ENCODE data around the gene MYCBP. TPM values are rescaled to one million over a fixed set of nuclear protein-coding genes. Genes with fewer than 3 reads are reported as not detected.
A peak's percentile ranks its signal among the peaks of the same experiment; 100 is the strongest.
"Not testable (repeated sequence)": the region's sequence is repeated elsewhere in the genome, so short reads cannot be mapped to it uniquely, and the experiment has no call there.

The MYCBP gene
- total RNA-seq, 1 donor from 2014 or later: 6.0 TPM

DNA sequence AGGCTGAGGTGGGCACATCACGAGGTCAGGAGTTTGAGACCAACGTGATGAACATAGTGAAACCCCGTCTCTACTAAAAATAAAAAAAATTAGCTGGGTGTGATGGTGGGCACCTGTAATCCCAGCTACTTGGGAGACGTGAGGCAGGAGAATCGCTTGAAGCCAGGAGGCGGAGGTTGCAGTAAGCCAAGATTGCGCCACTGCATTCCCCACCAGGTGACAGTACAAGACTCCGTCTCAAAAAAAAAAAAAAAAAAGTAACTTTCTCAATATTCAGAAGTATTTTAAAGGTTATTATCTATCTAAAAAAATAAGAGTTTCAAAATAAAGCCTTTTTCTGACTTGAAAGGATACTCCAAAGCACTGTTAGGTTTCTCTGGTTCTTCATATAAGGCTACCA lies 5.9 kb downstream of the MYCBP start:
- DNase-seq (ENCODE audit: low read depth in 2 of 2): no peak

DNA sequence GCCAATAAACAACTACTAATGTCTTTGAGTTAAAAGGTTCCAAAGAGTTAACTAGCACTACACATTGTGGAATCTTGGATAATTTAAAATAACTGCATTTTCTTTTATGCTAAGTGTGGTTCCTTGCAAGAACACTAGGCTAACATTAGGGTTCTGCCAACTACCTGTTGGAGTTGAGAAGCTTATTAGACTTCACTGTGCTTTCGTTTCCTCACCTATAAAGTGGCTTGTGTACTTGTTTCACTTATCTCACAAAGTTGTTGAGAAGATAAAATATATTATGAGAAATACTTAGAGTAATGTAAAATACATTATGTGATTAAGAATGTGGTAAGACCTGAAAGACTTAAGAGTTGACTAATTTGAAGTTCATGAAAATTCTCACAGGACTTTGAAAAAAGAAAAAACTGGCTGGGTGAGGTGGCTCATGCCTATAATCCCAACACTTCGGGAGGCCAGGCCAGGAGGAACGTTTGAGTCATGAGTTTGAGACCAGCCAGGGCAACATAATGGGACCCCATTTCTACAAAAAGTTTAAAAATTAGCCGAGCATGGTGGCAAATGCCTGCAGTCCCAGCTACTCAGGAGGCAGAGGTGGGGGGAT lies 7.9 kb downstream of the MYCBP start:
- no peak for DNase-seq (ENCODE audit: low read depth in 2 of 2)

DNA sequence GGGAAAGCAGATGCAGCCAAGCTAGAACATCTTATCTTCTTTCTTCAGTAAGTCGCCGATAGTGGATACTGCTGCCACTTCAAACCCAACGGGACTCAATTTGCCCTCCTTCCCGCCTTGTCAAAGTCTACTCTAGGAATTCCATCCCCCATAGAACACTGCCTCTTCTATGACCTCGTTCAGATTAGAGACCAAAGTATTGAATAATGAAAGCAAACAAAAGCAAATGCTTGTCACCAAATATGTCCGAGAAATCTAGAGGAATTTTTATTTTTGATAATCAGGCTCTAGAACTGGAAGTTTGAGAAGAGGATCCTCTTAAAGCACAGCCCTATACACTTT lies 12.7 kb downstream of the MYCBP start:
- DNase-seq (ENCODE audit: low read depth in 2 of 2): peak in 1 of 2 donors; percentile 20

DNA sequence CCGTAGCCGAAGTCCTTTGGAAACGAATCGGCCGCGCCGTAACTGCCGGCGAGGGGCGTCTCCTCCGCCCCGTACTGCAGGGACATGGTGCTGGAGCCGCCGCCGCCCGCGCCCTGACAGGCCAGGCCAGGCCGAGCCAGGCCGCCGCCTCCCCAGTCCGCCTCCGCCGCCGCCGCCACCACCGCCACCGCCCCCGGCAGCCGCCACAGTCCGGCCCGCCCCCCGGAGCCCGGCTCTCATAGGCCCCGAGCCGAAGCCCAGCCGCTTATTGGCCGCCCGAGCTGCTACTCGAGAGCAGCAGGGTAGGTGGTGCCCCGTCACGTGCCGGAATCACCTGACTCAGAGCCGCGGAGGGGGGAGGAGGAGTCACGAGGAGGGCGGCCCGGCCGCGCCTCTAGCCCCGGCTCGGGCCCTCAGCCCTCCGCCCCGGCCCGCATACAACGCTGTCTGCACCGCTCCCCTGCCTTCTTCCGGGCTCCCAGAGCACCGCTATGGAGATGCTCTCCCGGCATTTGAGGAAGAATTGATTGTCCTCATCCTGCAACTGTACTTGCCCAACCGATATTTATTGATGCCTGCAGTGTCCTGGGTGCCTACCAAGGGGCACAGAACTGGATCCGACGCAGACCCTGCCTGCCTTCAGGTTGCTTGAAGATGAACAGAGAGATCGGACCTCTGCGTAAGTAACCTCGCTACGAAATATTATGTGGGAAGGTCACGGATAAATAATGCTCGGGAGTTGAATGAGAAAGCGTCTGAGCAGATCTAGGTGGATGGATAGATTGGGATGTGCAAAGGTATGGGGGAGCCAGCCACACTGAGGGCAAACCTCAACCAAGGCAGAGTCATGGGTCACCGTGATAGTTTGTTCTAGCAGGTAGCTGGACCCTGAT lies 13.3 kb downstream of the MYCBP start, which contains the start of gene RRAGC:
RRAGC (minus strand) TSS at position 212 of the 893 bp plus-strand sequence; CDS start at position 86, 126 bp downstream.
- peak; percentile 98 to 99 for DNase-seq (ENCODE audit: low read depth in 2 of 2)

DNA sequence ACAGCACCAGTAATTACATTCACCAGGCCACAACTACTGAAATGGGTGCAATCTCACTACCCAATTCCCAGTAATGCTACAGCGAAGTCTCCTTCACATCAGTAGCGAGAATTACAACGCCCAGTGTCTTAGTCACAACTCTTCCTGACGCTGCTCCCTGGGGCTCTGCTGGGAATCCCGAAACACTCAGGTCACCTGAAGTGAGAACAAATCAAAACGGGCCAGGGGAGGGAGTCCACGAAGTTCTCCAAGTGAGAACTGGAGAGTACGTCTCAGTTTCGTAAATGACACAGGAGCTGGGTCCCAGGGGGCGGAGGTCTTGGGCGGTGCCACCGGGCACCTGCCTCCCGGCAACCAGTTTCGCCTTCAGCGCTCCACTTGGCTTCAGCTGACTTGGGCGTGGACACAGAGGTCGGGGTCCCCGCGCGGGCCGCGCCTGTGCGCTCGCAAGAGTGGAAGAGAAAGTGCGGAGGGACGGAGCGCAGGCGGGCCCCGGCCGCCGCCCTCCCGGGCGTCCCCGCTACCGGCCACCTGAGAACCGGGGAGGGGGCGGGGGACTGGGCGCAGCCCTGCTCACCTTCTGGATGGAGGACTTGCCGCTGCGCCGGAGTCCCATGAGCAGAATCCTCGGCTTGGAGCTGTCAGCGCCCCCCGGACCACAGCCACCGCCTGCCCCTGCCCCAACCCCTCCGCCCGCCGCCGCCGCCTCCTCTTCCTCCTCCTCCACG lies 14.2 kb downstream of the MYCBP start:
- peak; percentile 51 to 71 for DNase-seq (ENCODE audit: low read depth in 2 of 2)

DNA sequence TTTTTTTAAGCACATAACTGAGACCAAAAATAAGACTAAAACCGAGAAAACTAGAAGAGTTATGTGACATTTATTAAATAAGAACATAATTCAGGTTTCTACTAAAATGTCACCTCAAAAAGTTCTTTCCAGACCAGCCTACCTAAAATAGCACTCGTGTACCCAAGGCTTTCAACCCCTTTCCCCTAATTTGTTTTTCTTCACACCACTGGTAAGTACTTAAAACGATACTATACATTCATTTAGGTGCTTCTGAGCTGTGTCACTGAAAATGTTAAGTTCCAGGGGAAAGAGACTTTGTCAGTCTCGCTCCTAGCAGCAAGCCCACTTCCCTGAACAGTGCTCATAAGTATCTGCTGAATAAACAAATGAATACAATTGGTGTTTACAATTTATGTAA lies 20.4 kb downstream of the MYCBP start:
- no peak for DNase-seq (ENCODE audit: low read depth in 2 of 2)

DNA sequence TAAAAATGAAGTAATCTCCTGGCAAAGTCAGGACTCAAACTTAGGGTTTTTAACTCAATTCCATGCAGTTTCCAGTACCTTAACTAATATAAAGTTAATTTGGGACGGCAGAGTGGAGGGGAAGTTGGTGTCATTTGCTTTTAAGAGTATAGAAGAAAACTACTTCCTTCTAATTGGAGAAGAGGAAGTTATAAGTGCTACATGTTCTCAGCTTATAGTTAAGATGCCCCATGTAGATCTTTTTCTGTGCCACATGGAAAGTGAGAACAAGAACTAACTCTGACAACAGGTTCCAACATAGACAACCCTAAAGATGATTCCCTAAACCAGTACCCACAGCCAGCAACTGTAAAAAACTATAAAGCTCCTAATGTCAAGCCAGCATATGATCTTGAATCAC lies 25.1 kb downstream of the MYCBP start:
- no peak for DNase-seq (ENCODE audit: low read depth in 2 of 2)

DNA sequence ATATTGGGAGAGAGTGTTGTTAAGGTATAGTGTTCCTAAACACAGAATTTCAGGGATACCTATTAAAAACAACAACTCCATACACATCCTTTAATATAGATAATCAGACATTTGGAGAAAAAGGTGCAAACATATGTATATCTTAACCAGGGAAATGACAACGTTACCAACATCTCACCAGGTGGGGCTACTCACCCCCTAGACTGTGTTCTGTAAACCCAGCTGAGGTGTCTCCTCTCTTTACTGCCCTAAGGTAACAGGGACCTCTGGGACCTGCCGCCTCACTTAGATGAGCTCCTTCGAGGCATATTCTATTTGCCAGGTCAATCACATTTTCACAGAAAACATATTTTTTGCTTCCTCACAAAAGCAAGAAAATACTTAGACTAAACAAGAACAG lies 26.9 kb downstream of the MYCBP start:
- no peak for DNase-seq (ENCODE audit: low read depth in 2 of 2)

DNA sequence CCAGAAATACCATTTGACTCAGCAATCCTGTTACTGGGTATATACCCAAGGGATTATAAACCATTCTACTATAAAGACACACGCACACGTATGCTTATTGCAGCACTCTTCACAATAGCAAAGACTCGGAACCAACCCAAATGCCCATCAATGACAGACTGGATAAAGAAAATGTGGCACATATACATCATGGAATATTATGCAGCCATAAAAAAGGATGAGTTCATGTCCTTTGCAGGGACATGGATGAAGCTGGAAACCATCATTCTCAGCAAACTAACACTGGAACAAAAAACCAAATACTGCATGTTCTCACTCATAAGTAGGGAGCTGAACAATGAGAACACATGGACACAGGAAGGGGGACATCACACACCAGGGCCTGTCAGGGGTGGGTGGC lies 28.1 kb downstream of the MYCBP start:
- DNase-seq (ENCODE audit: low read depth in 2 of 2): not testable (repeated sequence)

DNA sequence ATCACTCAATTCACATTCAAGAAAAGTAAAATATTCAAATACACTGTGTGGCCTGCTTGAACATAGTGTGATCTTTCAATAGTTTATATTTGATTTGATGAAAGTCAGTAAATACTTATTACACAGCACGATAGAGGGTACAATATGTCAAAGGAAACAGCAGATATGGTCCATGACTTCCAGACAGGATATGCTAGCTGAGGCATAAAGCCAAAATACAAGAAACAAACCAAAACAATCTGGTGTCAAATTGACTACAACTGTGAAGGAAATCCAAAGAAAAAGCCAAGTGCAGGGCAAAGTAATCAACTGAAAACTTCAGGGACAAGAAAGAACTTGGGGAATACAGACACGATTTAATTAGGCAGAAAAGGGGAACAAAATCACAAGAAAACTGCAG lies 32.9 kb downstream of the MYCBP start:
- DNase-seq (ENCODE audit: low read depth in 2 of 2): peak in 1 of 2 donors; percentile 46

DNA sequence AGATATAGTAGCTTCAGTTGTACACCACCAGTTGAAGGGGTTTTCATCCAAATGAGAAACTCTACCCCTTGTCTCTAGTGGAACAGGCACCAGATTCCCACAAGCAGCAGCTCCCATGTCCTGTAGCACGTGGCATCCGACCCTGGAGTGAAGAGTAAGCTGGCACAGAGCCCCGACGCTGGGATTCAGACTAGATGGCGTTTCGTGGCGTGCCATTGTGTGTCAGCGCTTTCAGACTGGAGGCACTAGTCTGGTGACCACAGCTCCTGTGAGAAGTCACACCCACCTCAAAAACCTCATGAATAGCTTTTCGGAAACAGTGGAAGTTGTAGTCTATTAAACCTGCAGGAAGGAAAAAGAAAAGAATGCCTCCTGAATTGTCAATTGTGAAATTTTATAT lies 33.8 kb downstream of the MYCBP start:
- peak; percentile 62 to 87 for DNase-seq (ENCODE audit: low read depth in 2 of 2)

DNA sequence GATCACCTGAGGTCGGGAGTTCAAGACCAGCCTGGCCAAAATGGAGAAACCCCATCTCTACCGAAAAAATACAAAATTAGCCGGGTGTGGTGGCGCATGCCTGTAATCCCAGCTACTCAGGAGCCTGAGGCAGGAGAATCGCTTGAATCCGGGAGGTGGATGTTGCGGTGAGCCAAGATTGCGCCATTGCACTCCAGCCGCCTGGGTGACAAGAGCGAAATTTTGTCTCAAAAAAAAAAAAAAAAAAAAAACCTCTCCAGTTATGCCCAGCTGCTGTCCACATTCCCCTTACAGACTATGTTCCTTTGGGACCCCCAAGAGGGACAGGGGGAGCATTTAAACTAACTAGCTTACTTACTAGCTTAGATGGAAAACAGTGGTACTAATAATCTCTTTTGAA lies 36.8 kb downstream of the MYCBP start:
- not testable (repeated sequence) for DNase-seq (ENCODE audit: low read depth in 2 of 2)

DNA sequence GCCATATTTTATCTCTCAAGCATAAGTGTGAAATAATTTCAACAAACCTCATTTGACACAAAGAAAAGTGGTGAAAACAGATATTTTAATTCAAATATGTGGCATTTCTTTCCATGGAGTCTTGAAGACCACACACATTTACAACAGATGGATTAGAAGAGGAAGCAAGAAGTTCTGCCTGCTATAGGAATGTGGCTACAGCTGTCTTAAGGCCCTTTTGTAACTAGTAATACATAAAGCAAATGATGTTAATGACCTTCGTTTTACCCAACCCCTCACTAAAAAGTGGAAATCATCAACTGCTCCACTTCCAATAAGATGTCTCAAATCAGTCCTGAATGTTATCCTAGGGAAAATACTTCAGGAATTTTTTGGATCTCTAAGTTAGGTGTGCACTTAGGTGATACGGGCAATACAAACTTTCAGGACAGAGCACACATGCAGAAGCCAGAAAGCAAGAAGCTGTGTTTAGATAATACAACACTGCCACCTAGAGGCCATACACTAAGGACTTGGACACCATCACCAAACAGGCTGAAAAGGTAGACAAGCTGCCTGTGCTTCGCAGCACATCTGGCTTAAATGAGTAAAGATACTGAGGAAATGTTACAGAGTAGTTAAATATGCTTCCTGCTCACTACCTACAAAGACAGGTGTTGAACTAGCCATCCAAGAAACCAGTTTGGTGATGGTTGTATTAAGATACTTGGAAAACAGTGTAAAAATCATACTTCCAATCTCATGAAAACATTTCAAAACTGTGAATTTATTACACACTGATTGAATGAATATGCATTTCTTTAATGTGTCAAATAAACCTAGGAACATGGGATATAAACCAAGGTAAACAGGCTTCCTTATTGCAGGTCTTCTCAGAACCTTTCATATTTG lies 38.0 kb downstream of the MYCBP start:
- peak; percentile 87 to 93 for DNase-seq (ENCODE audit: low read depth in 2 of 2)

DNA sequence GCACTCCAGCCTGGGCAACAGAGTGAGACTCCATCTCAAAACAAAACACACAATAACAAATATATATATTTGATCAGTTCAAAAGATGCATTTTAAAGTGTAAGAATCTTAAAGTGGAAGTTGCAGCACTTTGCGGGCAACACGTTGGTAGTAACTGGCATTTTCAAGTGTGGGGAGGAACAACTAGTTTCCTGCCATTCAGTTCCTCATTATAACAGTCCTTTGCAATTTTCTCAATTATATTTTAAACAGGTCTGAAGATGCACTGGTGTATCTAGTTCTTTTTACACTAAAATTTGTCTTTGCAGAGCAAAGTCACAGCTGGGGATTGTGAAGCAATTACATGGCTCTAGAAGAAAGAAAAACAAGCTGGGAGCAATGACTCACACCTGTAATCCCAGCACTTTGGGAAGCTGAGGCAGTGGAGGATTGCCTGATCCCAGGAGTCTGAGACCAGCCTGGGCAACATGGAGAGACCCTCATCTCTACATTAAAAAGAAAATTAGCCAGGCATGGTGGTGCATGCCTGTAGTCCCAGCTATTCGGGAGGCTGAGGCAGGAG lies 38.8 kb downstream of the MYCBP start:
- DNase-seq (ENCODE audit: low read depth in 2 of 2): no peak

DNA sequence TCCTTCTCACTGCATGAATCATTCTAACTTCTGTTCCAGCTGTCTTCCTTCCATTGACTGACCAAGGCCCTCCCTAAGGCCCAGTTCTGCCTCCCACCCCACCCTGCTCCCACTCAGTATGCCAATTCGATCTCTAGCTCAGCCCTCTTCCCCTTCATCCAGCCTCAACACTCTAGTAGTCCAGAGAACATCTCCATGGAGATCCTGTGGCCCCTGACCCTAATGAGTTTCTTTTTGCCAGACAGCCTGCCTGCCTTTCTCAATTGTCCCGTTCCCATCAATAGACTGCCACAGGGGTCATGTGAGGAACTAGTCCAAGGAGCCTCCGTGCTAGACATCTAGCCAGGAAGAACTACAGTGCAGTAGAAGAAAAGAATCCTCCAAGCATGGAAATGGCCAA lies 40.0 kb downstream of the MYCBP start:
- no peak for DNase-seq (ENCODE audit: low read depth in 2 of 2)

DNA sequence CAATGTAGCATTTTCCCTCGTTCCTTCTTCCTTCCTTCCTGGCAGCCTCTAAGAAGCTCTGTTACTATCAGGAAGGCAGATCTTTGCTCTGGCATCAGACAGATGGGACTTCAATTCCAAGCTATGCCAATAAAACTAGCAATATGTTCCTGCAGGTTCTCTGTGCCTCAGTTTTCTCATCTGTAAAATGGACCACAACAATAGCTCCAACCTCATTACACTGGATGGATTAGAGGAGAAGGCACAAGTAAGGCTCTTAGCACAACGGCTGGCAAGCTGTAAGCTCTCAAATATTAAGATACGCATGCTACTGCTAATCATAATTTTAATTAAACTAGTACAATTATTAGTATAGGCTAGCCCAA lies 40.8 kb downstream of the MYCBP start:
- DNase-seq (ENCODE audit: low read depth in 2 of 2): no peak

DNA sequence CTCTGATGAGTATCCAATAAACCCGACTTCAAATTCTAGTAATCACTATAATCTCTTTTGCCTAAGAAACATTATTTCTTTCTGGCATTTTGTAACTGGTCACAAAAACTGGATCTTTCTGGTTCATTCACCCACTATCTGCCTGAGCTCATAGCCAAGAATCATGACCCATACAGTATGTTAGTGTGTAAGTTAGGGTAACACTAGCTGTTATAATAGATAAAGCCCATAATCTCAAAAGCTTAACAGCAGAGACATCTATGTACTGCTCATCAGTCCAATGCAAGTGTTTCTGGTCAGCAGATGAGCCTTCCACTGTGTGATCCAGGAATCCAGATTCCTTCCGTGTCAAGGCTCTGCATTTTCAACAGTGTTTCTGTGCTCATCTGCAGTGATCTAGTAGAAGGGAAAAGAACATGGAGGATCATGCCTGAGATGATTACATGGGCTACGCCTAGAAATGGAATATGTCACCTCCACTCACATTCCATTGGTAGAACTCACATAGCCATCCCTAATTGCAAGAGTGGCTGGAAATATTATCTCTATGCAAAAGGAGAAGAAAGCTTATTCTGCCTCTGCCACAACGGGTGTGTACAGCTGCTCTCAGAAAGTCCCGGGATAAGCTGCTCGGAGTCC lies 41.3 kb downstream of the MYCBP start:
- no peak for DNase-seq (ENCODE audit: low read depth in 2 of 2)

DNA sequence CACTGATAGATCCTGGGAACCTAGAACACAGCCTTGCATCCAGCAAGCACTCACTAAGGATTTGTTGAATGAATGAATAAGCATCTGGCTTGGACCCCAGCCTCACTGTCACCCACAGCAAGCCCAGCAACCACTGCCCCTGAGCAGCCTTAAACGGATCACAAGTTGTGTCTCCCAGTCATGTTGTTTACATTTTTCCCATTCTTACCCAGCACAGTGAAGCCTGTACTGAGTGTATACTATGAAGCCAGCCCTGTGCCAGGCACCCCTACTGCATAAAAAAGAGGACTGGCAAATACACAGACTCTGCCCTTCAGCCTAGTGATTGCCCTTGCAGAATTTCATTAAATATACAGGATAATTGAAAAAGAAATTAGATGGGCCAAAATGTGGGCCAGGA lies 43.8 kb downstream of the MYCBP start:
- no peak for DNase-seq (ENCODE audit: low read depth in 2 of 2)

DNA sequence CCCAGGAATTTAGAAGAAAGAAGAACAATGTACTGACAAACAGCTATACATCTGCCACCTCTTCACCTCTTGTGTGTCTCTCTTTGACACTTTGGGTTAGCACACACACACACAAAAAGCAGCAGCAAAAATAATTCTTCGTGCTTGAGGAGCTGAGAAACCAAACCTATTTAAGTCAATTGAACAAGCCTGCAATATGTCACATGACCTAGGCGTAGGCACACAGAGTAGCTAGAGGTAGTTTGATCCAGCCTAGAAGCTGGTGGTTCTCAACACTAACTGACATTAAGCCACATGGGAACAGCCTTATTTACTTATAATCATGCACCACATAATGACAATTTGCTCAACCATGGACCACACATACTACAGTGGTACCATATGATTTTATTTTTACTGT lies 45.8 kb downstream of the MYCBP start:
- no peak for DNase-seq (ENCODE audit: low read depth in 2 of 2)

DNA sequence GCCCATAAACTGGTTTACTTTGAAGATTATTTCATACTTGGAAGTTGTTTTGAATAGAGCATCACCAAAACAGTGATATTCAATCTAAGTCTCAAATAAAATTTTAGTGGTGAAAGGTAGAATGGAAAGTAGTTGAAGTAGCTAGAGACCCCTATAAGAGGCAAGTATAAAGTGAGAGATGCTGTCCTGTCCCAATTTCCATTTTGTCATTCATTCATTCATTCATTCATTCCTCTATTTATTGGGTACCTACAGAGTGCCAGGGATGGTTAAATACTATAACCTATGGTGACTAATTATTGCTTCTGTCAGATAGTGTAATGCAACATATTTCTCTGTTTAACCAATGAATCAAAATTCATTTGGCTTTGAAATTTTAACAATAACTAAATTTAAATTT lies 46.3 kb downstream of the MYCBP start:
- DNase-seq (ENCODE audit: low read depth in 2 of 2): no peak

DNA sequence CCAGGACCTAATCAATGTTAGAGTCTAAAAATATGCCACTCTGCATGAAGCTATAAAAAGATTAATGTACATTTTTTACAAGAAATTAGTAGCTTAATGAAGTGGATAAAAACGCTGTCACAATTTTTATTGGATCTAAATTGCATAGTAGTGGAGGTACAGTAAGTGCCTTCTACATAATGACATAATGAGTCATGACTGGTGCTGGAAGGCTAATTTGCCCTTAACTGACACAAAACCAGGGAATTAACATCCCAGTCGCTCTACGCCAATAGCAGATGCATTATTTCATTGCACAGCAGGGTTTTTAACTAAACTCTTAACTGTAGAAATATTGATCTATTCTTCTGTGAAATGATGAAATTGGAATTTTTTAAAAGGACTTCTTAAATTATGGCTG lies 46.9 kb downstream of the MYCBP start:
- DNase-seq (ENCODE audit: low read depth in 2 of 2): no peak

Data from lung microvascular endothelial cell (primary cell).